Astrocyte (in vitro differentiated cells and primary cell): ENCODE measurements around the gene GIPC3.
"Not testable (repeated sequence)": the region's sequence is repeated elsewhere in the genome, so short reads cannot be mapped to it uniquely, and the experiment has no call there.

Experiments
- EZH2 ChIP-seq: IDR thresholded peaks from 2 replicates; pipeline ENCODE4 v1.6.1; 2012; ENCODE audit warnings: mild to moderate bottlenecking, low read length, inconsistent platforms; ENCODE audit not compliant: insufficient read depth
- TF ChIP-seq, protein P1 (sequence below): IDR thresholded peaks from 2 replicates; pipeline ENCODE4 v1.5.1; 2011; ENCODE audit warnings: low read depth, mild to moderate bottlenecking, inconsistent platforms, low read length, moderate library complexity; ENCODE audit not compliant: insufficient read depth

DNA sequence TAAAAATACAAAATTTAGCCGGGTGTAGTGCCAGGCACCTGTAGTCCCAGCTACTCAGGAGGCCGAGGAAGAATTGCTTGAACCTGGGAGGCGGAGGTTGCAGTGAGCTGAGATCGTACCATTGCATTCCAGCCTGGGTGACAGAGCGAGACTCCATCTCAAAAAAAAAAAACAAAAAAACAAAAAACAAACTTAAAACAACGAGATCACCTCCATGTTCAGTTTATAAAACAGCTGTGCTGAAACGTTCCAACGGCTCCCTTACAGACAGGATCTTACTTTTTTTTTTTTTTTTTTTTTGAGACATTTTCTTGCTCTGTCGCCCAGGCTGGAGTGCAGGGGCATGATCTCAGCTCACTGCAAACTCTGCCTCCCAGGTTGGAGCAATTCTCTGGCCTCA lies 43.5 kb downstream of the GIPC3 start:
- TF ChIP-seq, protein P1, sequence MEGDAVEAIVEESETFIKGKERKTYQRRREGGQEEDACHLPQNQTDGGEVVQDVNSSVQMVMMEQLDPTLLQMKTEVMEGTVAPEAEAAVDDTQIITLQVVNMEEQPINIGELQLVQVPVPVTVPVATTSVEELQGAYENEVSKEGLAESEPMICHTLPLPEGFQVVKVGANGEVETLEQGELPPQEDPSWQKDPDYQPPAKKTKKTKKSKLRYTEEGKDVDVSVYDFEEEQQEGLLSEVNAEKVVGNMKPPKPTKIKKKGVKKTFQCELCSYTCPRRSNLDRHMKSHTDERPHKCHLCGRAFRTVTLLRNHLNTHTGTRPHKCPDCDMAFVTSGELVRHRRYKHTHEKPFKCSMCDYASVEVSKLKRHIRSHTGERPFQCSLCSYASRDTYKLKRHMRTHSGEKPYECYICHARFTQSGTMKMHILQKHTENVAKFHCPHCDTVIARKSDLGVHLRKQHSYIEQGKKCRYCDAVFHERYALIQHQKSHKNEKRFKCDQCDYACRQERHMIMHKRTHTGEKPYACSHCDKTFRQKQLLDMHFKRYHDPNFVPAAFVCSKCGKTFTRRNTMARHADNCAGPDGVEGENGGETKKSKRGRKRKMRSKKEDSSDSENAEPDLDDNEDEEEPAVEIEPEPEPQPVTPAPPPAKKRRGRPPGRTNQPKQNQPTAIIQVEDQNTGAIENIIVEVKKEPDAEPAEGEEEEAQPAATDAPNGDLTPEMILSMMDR: not testable (repeated sequence)
- TF ChIP-seq EZH2: not testable (repeated sequence)
